ENCODE data around the gene JAKMIP2. TPM values are rescaled to one million over a fixed set of nuclear protein-coding genes. Genes with fewer than 3 reads are reported as not detected.

JAKMIP2 gene
- total RNA-seq, 5 donors from 2014 or later (not counting 1 experiment from before 2014, with no cell fraction given) = 1.8 to 8.3 (median 5.7) TPM

DNA sequence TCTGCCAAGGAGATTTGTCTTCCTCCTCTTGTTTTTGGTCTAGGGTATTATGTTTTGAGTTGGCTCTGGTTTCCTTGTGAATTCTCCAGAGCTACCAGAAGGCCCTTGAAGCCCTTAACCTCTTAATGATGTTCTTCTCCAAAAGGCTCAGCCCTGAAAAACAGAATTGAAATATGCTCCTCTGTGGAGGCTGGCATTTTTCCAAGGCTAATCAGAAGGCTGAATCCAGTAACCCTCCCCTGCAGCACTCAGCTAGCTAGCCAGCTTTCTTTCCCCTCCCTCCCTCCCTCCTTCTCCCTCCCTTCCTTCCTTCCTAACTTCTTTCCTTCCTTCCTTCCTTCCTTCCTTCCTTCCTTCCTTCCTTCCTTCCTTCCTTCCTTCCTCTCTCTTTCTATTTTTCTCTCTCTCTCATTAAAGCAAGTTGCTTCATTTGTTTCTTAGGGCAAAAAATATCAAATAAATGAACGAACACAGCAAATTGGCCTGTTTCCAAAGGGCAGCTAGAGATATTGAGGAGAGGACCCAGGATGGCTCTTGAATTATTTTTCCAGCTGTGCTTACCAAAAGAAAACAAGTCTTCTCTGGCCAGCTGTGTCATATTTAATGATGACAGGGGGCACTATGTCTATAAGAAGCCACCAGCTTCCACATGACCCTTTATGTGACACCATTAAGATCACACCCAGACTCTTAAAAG is 38.7 kb downstream of the JAKMIP2 start:
- no peaks in the 10 kb centered on the region for H3K4me1 Mint-ChIP-seq
- H3K27ac Mint-ChIP-seq = no peak overlapping the region
- WGBS (ENCODE audit: insufficient coverage) = no CpG with 5 or more reads among the region's 1 CpG
- ChIA-PET POLR2A (no interaction called here), CTCF (interaction anchor here in 1 of 2 donors (0.6 kb wide), 1 partner anchor 14 kb away, joined by 4 read pairs; no protein-coding TSS in a partner anchor)
- no peak overlapping the region for H3K4me3 Mint-ChIP-seq
- no peaks in the 10 kb centered on the region for H3K36me3 ChIP-seq (ENCODE audit: control insufficient read depth in 2 of 2, extremely low read depth in 1 of 2, insufficient read depth in 1 of 2, low read length in 1 of 2)
- no peaks in the 10 kb centered on the region for H3K4me1 ChIP-seq (ENCODE audit: control insufficient read depth in 1 of 2, extremely low read depth in 1 of 2, insufficient read depth in 2 of 2, low read length in 2 of 2)
- no peaks in the 10 kb centered on the region for H3K27me3 ChIP-seq (replicated peaks in 1 of 2; ENCODE audit: control insufficient read depth in 2 of 2, extremely low read depth in 1 of 2, insufficient read depth in 2 of 2, low read length in 1 of 2)
- H3K9me3 ChIP-seq = no peaks in the 10 kb centered on the region
- no peaks in the 10 kb centered on the region for H3K27me3 Mint-ChIP-seq
- H3K9me3 Mint-ChIP-seq = no peaks in the 10 kb centered on the region
- no peak for DNase-seq
- no peak for ATAC-seq (replicated peaks in 1 of 4)
- no peak overlapping the region for H3K4me3 ChIP-seq (ENCODE audit: control insufficient read depth in 1 of 2, extremely low read depth in 1 of 2, low read length in 1 of 2)
- H3K27ac ChIP-seq (ENCODE audit: low read length) = no peak overlapping the region
- peaks cover 5% of the 10 kb centered on the region for H3K36me3 Mint-ChIP-seq

DNA sequence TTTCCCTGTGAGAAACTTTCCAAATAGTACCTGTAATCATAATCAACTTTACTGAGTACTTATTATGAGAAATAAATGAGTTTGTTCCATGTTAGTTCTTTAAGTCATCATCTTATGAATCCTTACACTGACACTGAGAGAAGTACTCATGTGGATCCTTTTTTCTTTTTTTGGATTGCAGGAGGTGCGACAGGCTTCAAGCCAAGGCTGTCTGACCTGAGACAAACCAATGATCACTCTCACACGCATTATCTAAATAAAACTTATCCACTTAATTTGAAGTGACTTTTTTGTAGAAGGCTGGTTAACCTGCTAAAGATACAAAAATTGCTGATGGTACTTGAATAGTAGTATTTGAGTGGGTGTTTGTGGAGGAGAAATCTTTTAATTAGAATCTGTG is 39.5 kb downstream of the JAKMIP2 start:
- POLR2A ChIA-PET = no interaction called here
- H3K27me3 Mint-ChIP-seq = no peaks in the 10 kb centered on the region
- H3K4me1 Mint-ChIP-seq = no peaks in the 10 kb centered on the region
- no peaks in the 10 kb centered on the region for H3K27me3 ChIP-seq (replicated peaks in 1 of 2; ENCODE audit: control insufficient read depth in 2 of 2, extremely low read depth in 1 of 2, insufficient read depth in 2 of 2, low read length in 1 of 2)
- no peak overlapping the region for H3K4me3 ChIP-seq (ENCODE audit: control insufficient read depth in 1 of 2, extremely low read depth in 1 of 2, low read length in 1 of 2)
- ATAC-seq (replicated peaks in 1 of 4) (no peak), DNase-seq (no peak)
- peaks cover 7% of the 10 kb centered on the region for H3K36me3 Mint-ChIP-seq
- H3K9me3 Mint-ChIP-seq = no peaks in the 10 kb centered on the region
- no peak overlapping the region for H3K27ac Mint-ChIP-seq
- no peaks in the 10 kb centered on the region for H3K36me3 ChIP-seq (ENCODE audit: control insufficient read depth in 2 of 2, extremely low read depth in 1 of 2, insufficient read depth in 1 of 2, low read length in 1 of 2)
- no peak overlapping the region for H3K4me3 Mint-ChIP-seq
- CTCF ChIA-PET = no interaction called here
- H3K4me1 ChIP-seq (ENCODE audit: control insufficient read depth in 1 of 2, extremely low read depth in 1 of 2, insufficient read depth in 2 of 2, low read length in 2 of 2) = no peaks in the 10 kb centered on the region
- WGBS (ENCODE audit: insufficient coverage) = no CpG with 5 or more reads among the region's 2 CpGs
- H3K27ac ChIP-seq (ENCODE audit: low read length) = no peak overlapping the region
- H3K9me3 ChIP-seq = no peaks in the 10 kb centered on the region

DNA sequence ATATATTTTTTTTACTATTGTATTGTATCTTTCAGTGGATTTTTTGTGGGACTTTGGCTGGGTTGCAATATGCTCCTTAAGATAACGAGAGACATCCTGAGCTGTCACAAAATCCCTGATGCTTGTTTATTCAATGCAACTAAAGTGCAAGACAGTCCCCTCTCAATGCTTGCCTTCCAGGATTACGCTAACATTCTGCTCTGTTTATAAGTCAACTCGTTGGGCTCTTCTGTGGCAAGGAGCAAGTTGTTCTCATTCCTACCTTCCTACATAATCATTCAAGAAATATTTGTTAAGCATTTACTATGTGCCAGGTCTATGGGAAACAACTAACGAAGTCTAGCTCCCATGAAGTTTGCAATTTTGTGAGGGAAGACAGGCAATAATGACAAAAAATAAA is 40.4 kb downstream of the JAKMIP2 start:
- ChIA-PET POLR2A (no interaction called here), CTCF (no interaction called here)
- H3K36me3 Mint-ChIP-seq = peaks cover 8% of the 10 kb centered on the region
- no peak for ATAC-seq (replicated peaks in 1 of 4)
- Histone ChIP-seq H3K4me3 (ENCODE audit: control insufficient read depth in 1 of 2, extremely low read depth in 1 of 2, low read length in 1 of 2) (no peak overlapping the region), H3K36me3 (ENCODE audit: control insufficient read depth in 2 of 2, extremely low read depth in 1 of 2, insufficient read depth in 1 of 2, low read length in 1 of 2) (no peaks in the 10 kb centered on the region), H3K9me3 (no peaks in the 10 kb centered on the region), H3K27ac (ENCODE audit: low read length) (no peak overlapping the region), H3K4me1 (ENCODE audit: control insufficient read depth in 1 of 2, extremely low read depth in 1 of 2, insufficient read depth in 2 of 2, low read length in 2 of 2) (no peaks in the 10 kb centered on the region), H3K27me3 (replicated peaks in 1 of 2; ENCODE audit: control insufficient read depth in 2 of 2, extremely low read depth in 1 of 2, insufficient read depth in 2 of 2, low read length in 1 of 2) (no peaks in the 10 kb centered on the region)
- no peaks in the 10 kb centered on the region for H3K9me3 Mint-ChIP-seq
- WGBS (ENCODE audit: insufficient coverage) = 86% methylated on average over 2 of the region's 4 CpGs
- DNase-seq = no peak
- no peak overlapping the region for H3K27ac Mint-ChIP-seq
- H3K27me3 Mint-ChIP-seq = no peaks in the 10 kb centered on the region
- no peaks in the 10 kb centered on the region for H3K4me1 Mint-ChIP-seq
- no peak overlapping the region for H3K4me3 Mint-ChIP-seq

DNA sequence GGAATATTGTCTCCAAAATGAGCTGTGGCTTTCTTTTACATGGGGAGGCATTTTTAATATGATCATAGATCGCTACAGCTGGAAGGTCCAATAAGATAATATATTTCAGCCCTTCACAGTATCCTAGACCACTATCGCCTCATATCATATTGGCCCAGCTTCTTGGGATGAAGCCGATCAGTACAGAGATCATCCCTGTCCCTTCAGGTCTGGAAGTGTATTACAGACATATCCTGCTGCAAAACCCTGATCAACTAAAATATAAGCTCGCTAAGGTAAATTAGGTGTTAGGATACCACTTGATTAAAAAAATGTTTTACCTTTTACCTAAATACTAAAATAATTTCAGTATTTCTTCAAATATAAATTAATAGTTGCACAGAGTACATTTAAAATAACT is 41.7 kb downstream of the JAKMIP2 start:
- Mint-ChIP-seq H3K36me3 (peaks cover 8% of the 10 kb centered on the region), H3K27me3 (no peaks in the 10 kb centered on the region)
- CTCF ChIA-PET = no interaction called here

DNA sequence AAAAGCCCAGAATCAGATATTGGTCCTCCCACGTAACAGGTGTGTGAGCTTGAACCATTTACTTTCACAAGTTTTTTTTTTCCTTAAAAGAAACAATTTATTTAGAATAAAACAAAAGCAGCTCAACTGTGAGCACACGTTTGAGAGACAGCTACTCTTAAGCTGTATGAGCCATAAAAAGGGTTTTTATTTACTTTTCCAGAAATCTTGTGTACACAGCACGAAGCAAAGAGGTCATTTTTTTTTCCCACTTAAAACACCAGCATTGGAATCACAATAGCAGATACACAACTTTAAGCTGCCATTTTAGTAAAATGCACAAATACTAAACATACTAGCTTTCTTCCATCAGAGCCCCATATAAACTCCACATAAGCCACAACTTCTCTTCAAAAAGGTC is 44.6 kb downstream of the JAKMIP2 start:
- Mint-ChIP-seq H3K4me3 (no peak overlapping the region), H3K36me3 (peaks cover 18% of the 10 kb centered on the region), H3K27me3 (peaks cover 0 to 4% of the 10 kb centered on the region in 2 donors), H3K27ac (no peak overlapping the region), H3K9me3 (peaks cover 0 to 10% (median 4%) of the 10 kb centered on the region in 3 donors), H3K4me1 (peaks cover 0 to 2% (median 0%) of the 10 kb centered on the region in 3 donors)
- DNase-seq (no peak), ATAC-seq (replicated peaks in 1 of 4) (no peak)
- ChIA-PET POLR2A (no interaction called here), CTCF (interaction anchor here in 1 of 2 donors (0.5 kb wide), 1 partner anchor 1636 kb away, joined by 3 read pairs; no protein-coding TSS in a partner anchor)
- Histone ChIP-seq H3K36me3 (ENCODE audit: control insufficient read depth in 2 of 2, extremely low read depth in 1 of 2, insufficient read depth in 1 of 2, low read length in 1 of 2) (no peaks in the 10 kb centered on the region), H3K27ac (ENCODE audit: low read length) (no peak overlapping the region), H3K9me3 (no peaks in the 10 kb centered on the region), H3K4me3 (ENCODE audit: control insufficient read depth in 1 of 2, extremely low read depth in 1 of 2, low read length in 1 of 2) (no peak overlapping the region), H3K27me3 (replicated peaks in 1 of 2; ENCODE audit: control insufficient read depth in 2 of 2, extremely low read depth in 1 of 2, insufficient read depth in 2 of 2, low read length in 1 of 2) (no peaks in the 10 kb centered on the region), H3K4me1 (ENCODE audit: control insufficient read depth in 1 of 2, extremely low read depth in 1 of 2, insufficient read depth in 2 of 2, low read length in 2 of 2) (no peaks in the 10 kb centered on the region)
- WGBS (ENCODE audit: insufficient coverage) = 67% methylated on average over 1 of the region's 3 CpGs

More for the DNA sequence above, 41.7 kb downstream of the JAKMIP2 start:
- no peaks in the 10 kb centered on the region for H3K36me3 ChIP-seq (ENCODE audit: control insufficient read depth in 2 of 2, extremely low read depth in 1 of 2, insufficient read depth in 1 of 2, low read length in 1 of 2)
- Mint-ChIP-seq H3K27ac (no peak overlapping the region), H3K9me3 (no peaks in the 10 kb centered on the region), H3K4me1 (no peaks in the 10 kb centered on the region), H3K4me3 (no peak overlapping the region)
- no peak for DNase-seq
- WGBS (ENCODE audit: insufficient coverage) = no CpG with 5 or more reads among the region's 4 CpGs
- no peaks in the 10 kb centered on the region for H3K9me3 ChIP-seq
- no peaks in the 10 kb centered on the region for H3K27me3 ChIP-seq (replicated peaks in 1 of 2; ENCODE audit: control insufficient read depth in 2 of 2, extremely low read depth in 1 of 2, insufficient read depth in 2 of 2, low read length in 1 of 2)
- ATAC-seq (replicated peaks in 1 of 4) = no peak
- no peaks in the 10 kb centered on the region for H3K4me1 ChIP-seq (ENCODE audit: control insufficient read depth in 1 of 2, extremely low read depth in 1 of 2, insufficient read depth in 2 of 2, low read length in 2 of 2)
- no peak overlapping the region for H3K27ac ChIP-seq (ENCODE audit: low read length)
- POLR2A ChIA-PET = no interaction called here
- H3K4me3 ChIP-seq (ENCODE audit: control insufficient read depth in 1 of 2, extremely low read depth in 1 of 2, low read length in 1 of 2) = no peak overlapping the region

DNA sequence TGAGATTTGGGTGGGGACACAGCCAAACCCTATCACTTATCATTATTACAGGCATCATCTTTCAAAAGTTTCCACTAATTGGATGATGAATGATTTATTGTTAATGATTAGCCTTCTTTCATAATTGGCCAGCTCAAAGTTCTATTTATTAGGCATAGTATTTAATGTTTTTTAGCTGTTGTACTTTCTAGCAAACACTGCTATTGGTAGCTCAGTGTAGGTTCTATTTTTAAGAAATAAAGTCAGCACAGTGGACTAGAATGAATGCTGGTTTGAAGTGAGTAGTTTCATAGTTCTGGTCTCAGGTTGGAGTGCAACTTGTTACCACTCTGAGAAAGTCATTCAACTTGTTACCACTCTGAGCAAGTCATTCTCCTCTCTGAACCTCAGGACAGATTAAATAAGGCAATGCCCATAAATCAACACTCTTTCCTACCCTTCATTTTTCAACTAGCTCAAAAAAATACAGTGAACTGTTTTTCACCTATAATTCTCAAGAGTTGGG is 46.9 kb downstream of the JAKMIP2 start:
- ATAC-seq (replicated peaks in 1 of 4) (no peak), DNase-seq (no peak)
- Mint-ChIP-seq H3K36me3 (peaks cover 17% of the 10 kb centered on the region), H3K4me3 (no peak overlapping the region), H3K4me1 (peaks cover 0 to 2% (median 0%) of the 10 kb centered on the region in 3 donors), H3K27me3 (peaks cover 0 to 4% of the 10 kb centered on the region in 2 donors), H3K27ac (no peak overlapping the region), H3K9me3 (peaks cover 0 to 10% (median 4%) of the 10 kb centered on the region in 3 donors)
- ChIA-PET CTCF (no interaction called here), POLR2A (no interaction called here)
- Histone ChIP-seq H3K9me3 (no peaks in the 10 kb centered on the region), H3K36me3 (ENCODE audit: control insufficient read depth in 2 of 2, extremely low read depth in 1 of 2, insufficient read depth in 1 of 2, low read length in 1 of 2) (no peaks in the 10 kb centered on the region), H3K4me1 (ENCODE audit: control insufficient read depth in 1 of 2, extremely low read depth in 1 of 2, insufficient read depth in 2 of 2, low read length in 2 of 2) (no peaks in the 10 kb centered on the region), H3K4me3 (ENCODE audit: control insufficient read depth in 1 of 2, extremely low read depth in 1 of 2, low read length in 1 of 2) (no peak overlapping the region), H3K27me3 (replicated peaks in 1 of 2; ENCODE audit: control insufficient read depth in 2 of 2, extremely low read depth in 1 of 2, insufficient read depth in 2 of 2, low read length in 1 of 2) (no peaks in the 10 kb centered on the region), H3K27ac (ENCODE audit: low read length) (no peak overlapping the region)
